Measurements from ENCODE around the gene COBL. TPM values are rescaled to one million over a fixed set of nuclear protein-coding genes. Genes with fewer than 3 reads are reported as not detected.

COBL gene
- total RNA-seq, 2 donors from 2014 or later: 1.4 to 1.6 TPM

DNA sequence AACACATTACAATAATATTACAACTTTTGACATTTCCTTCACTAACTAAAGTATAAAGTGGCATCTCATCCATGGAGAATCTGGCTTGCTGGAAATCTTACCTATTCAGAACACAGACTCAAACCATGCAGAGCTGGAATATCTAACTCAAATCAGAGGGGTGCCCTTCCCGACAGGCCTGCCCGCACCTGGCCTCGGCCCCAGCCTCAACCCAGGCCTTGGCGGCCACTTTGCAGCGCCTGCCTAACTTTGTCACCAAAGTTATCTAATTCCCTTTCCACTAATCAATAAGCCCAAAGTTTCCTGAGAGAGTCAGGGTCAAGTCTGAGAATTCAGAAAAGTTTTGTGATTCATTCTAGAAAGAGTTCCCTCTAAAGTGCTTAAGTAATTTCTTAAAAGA is 212.9 kb downstream of the COBL start:
- Histone ChIP-seq H3K9me3 (no peaks in the 10 kb centered on the region), H3K4me1 (ENCODE audit: control insufficient read depth in 1 of 2, low read depth in 2 of 2) (no peaks in the 10 kb centered on the region), H3K27ac (no peak overlapping the region), H3K4me3 (no peak overlapping the region), H3K36me3 (no peaks in the 10 kb centered on the region), H3K27me3 (replicated peaks; ENCODE audit: insufficient read depth) (no peaks in the 10 kb centered on the region)
- ATAC-seq (ENCODE audit: insufficient number of reproducible peaks, low FRiP score, low read depth) (no peak), DNase-seq (ENCODE audit: low spot score) (no peak)
- TF ChIP-seq, protein P1, sequence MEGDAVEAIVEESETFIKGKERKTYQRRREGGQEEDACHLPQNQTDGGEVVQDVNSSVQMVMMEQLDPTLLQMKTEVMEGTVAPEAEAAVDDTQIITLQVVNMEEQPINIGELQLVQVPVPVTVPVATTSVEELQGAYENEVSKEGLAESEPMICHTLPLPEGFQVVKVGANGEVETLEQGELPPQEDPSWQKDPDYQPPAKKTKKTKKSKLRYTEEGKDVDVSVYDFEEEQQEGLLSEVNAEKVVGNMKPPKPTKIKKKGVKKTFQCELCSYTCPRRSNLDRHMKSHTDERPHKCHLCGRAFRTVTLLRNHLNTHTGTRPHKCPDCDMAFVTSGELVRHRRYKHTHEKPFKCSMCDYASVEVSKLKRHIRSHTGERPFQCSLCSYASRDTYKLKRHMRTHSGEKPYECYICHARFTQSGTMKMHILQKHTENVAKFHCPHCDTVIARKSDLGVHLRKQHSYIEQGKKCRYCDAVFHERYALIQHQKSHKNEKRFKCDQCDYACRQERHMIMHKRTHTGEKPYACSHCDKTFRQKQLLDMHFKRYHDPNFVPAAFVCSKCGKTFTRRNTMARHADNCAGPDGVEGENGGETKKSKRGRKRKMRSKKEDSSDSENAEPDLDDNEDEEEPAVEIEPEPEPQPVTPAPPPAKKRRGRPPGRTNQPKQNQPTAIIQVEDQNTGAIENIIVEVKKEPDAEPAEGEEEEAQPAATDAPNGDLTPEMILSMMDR (IDR thresholded peaks at IDR 0.05): no peak

DNA sequence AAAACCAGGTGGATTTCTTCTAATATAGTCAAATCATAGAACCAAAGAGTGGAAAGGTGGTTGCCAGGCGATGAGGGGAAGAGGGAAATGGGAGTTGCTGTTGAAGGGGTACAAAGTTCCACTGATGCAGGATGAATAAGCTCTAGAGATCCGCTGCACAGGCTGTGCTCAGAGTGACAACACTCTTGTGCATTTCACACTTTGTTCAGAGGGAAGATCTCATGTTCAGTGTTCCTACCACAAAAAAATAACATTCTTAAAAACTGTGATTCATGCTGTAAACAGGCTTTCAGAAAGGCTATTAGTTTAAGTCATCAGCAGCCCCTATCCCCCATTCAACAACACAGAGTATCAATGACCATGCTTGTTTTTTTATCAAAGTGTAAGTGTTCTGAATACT is 213.8 kb downstream of the COBL start:
- no peaks in the 10 kb centered on the region for H3K4me1 ChIP-seq (ENCODE audit: control insufficient read depth in 1 of 2, low read depth in 2 of 2)

DNA sequence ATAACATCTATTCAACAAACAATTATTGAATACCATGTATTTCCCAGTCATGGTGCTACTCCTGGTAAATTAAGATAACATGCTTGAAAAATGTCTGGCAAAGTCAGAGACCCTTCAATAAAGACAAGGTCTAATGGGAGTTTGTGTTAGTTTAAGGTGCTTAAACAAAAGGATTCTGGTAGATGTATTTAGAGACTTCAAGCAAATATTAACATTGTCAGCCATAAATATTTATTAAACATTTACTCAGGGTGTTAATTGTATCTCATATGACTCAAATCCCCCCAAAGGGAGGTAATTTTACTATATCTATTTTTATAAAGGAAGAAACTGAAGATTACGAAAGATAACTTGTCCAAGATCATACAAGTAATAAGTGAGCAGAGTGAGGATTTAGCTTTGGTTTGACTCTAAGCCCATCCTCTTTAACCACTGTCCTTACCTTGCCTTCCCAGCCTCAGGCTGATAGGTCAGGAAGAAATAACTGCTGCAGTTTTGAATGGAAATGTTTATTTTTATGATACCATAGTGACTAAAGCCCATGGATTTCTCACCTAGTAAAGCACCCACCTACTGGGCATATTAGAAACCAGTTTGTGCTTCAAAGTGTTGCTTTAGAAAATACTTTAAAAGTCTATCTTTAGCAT is 215.4 kb downstream of the COBL start:
- no peak overlapping the region for H3K27ac ChIP-seq
- peaks cover 12% of the 10 kb centered on the region for H3K9me3 ChIP-seq
- ATAC-seq (ENCODE audit: insufficient number of reproducible peaks, low FRiP score, low read depth) (no peak), DNase-seq (ENCODE audit: low spot score) (no peak)
- TF ChIP-seq, protein P1 (IDR thresholded peaks at IDR 0.05): no peak
- H3K4me3 ChIP-seq: no peak overlapping the region
- H3K36me3 ChIP-seq: no peaks in the 10 kb centered on the region
- H3K27me3 ChIP-seq (replicated peaks; ENCODE audit: insufficient read depth): no peaks in the 10 kb centered on the region
- no peaks in the 10 kb centered on the region for H3K4me1 ChIP-seq (ENCODE audit: control insufficient read depth in 1 of 2, low read depth in 2 of 2)

More for the DNA sequence above, 213.8 kb downstream of the COBL start:
- DNase-seq (ENCODE audit: low spot score): no peak
- Histone ChIP-seq H3K27ac (no peak overlapping the region), H3K4me3 (no peak overlapping the region), H3K27me3 (replicated peaks; ENCODE audit: insufficient read depth) (no peaks in the 10 kb centered on the region), H3K9me3 (peaks cover 6% of the 10 kb centered on the region), H3K36me3 (no peaks in the 10 kb centered on the region)
- no peak for ATAC-seq (ENCODE audit: insufficient number of reproducible peaks, low FRiP score, low read depth)
- TF ChIP-seq, protein P1 (IDR thresholded peaks at IDR 0.05): no peak

DNA sequence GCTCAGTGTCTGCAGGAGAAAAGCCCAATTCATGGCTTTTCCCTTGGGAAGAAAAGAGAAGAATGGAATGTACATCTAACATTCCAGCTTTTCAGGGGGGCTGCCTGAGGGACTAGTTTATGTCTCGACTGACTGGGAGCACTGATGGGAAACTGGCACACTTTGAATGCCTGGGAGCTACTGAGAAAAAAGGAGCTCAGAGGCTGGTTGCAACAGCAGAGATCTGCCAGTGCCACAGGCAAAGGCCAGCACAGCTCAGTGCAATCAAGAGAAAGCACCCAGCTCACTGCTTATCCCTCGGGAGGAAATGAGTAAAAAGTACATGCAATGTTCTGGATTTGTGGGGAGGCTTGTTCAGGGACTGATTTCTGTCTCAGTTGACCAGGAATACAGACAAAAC is 226.2 kb downstream of the COBL start:
- DNase-seq (ENCODE audit: low spot score): no peak
- H3K4me1 ChIP-seq (ENCODE audit: control insufficient read depth in 1 of 2, low read depth in 2 of 2): no peaks in the 10 kb centered on the region
- H3K27me3 ChIP-seq (replicated peaks; ENCODE audit: insufficient read depth): no peaks in the 10 kb centered on the region
- H3K36me3 ChIP-seq: no peaks in the 10 kb centered on the region
- no peak overlapping the region for H3K4me3 ChIP-seq
- H3K27ac ChIP-seq: no peak overlapping the region
- no peak for ATAC-seq (ENCODE audit: insufficient number of reproducible peaks, low FRiP score, low read depth)
- peaks cover 4% of the 10 kb centered on the region for H3K9me3 ChIP-seq
- TF ChIP-seq, protein P1 (IDR thresholded peaks at IDR 0.05): no peak

DNA sequence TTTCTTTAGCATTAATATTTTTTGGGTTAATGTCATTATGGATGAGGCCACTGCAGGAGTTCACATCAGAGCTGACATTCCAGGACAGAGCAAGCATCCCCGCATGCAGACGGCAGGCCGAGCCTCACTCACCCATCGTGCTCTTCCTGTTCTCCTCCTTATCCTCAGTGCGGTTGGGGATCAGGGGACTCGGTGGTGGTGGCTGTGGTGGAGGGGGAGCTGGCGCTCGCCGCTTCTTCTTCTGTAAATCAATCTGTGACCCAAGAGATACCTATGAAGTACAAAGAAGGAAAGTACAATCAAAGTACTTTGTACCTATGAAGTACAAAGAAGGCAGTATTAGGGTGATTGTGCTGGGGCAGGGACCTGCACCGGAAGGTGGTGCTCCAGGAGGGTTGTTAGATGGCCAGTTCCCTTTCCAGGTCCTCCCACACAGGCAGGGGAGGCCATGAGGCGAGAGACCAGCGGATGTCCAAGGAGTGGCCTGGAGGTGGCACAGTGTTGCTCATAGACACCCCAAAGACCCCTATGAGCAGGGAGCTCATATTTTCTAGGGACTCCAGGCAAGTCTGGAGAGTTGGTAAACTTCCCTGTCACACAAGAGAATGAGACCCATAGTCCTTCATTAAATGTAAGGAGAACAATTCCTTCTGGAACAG is 231.4 kb downstream of the COBL start:
- Histone ChIP-seq H3K27ac (no peak overlapping the region), H3K27me3 (replicated peaks; ENCODE audit: insufficient read depth) (no peaks in the 10 kb centered on the region), H3K9me3 (no peaks in the 10 kb centered on the region), H3K4me1 (ENCODE audit: control insufficient read depth in 1 of 2, low read depth in 2 of 2) (no peaks in the 10 kb centered on the region), H3K36me3 (no peaks in the 10 kb centered on the region), H3K4me3 (no peak overlapping the region)
- DNase-seq (ENCODE audit: low spot score): no peak
- TF ChIP-seq, protein P1 (IDR thresholded peaks at IDR 0.05): no peak
- no peak for ATAC-seq (ENCODE audit: insufficient number of reproducible peaks, low FRiP score, low read depth)

Measured in thoracic aorta (tissue), 2 donors.